ENCODE results near the gene MVB12B. TPM values are rescaled to one million over a fixed set of nuclear protein-coding genes. Genes with fewer than 3 reads are reported as not detected.

Gene MVB12B
- total and polyA plus RNA-seq, 2 of the 8 experiments (the other 6 are each of a cell fraction or from before 2014, with no cell fraction given), result 2.6 to 5.0 TPM

DNA sequence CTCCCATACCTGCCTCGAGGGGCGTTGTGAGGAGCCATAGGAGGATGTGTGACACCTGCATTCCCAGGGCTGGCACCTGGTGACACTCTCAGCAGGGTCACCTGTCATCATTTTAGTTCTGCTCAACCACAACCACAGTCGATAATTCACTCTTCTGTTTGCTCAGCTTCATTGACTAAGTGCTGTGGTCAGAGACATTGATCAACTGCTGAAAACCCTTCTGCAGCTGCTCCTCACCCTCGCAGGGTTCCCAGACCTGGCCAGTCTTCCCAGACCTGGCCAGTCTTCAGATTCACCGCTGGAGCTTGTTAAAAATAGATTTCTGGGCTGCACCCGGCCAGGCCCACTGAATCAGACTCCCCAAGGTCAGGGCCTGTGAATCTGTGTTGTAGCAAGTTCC lies 92.8 kb downstream of the MVB12B start:
- Histone ChIP-seq H3K27ac (ENCODE audit: low read depth, low read length) (no peak overlapping the region), H3K4me2 (ENCODE audit: insufficient read depth in 1 of 2, low read depth in 2 of 2, low read length in 2 of 2) (no peak overlapping the region), H2AFZ (ENCODE audit: low read length) (no peak overlapping the region), H3K79me2 (ENCODE audit: control insufficient read depth in 1 of 2, insufficient read depth in 2 of 2, low read length in 2 of 2) (no peaks in the 10 kb centered on the region), H4K91ac (replicated peaks; ENCODE audit: insufficient read length, low read length) (no peak overlapping the region), H2BK12ac (ENCODE audit: low read depth, low read length) (no peak overlapping the region), H4K8ac (ENCODE audit: extremely low read depth, insufficient read depth, low read length) (no peak overlapping the region), H3K9ac (replicated peaks in 1 of 4; ENCODE audit: extremely low read depth in 1 of 4, low read depth in 3 of 4, low read length in 3 of 4) (no peak overlapping the region), H3K4ac (replicated peaks; ENCODE audit: insufficient read length, low read depth, low read length) (no peak overlapping the region), H2BK20ac (ENCODE audit: low read length) (no peak overlapping the region), H2BK120ac (replicated peaks; ENCODE audit: low read depth, low read length) (no peak overlapping the region), H4K5ac (ENCODE audit: insufficient read length, low read depth, low read length) (no peak overlapping the region), H3K23ac (ENCODE audit: insufficient read length) (no peak overlapping the region), H2AK5ac (ENCODE audit: low read depth, low read length) (no peak overlapping the region), H3K4me1 (replicated peaks in 1 of 4; ENCODE audit: control insufficient read depth in 3 of 4, insufficient read depth in 4 of 4, low read length in 3 of 4) (peaks cover 11 to 16% (median 14%) of the 10 kb centered on the region in 4 experiments), H3K27me3 (replicated peaks in 1 of 4; ENCODE audit: control insufficient read depth in 3 of 4, extremely low read depth in 1 of 4, insufficient read depth in 3 of 4, low read length in 3 of 4) (no peaks in the 10 kb centered on the region; a peak in 2 of 7 replicates), H3K23me2 (ENCODE audit: low read depth, low read length) (no peaks in the 10 kb centered on the region), H3K4me3 (ENCODE audit: extremely low read depth in 1 of 4, insufficient read depth in 2 of 4, low read depth in 3 of 4, low read length in 4 of 4) (no peak overlapping the region), H3K36me3 (ENCODE audit: control insufficient read depth in 2 of 4, insufficient read depth in 4 of 4, low read length in 3 of 4) (no peaks in the 10 kb centered on the region), H3K79me1 (ENCODE audit: low read depth, low read length) (no peaks in the 10 kb centered on the region), H3K56ac (replicated peaks; ENCODE audit: insufficient read length, low read depth, low read length) (no peak overlapping the region), H4K20me1 (replicated peaks in 1 of 2; ENCODE audit: control insufficient read depth in 1 of 2, insufficient read depth in 2 of 2, low read length in 2 of 2) (no peaks in the 10 kb centered on the region), H3K9me3 (ENCODE audit: insufficient read depth in 2 of 2, low read depth in 1 of 2, low read length in 1 of 2) (no peaks in the 10 kb centered on the region), H3K18ac (ENCODE audit: extremely low read depth, low read length) (no peak overlapping the region), H2BK15ac (ENCODE audit: low read length) (no peak overlapping the region), H2BK5ac (ENCODE audit: low read depth, low read length) (no peak overlapping the region), H3K14ac (ENCODE audit: insufficient read length) (no peak overlapping the region)
- TF ChIP-seq MAX (IDR thresholded peaks at IDR 0.05) (no peak), YY1 (IDR thresholded peaks at IDR 0.05; ENCODE audit: low read depth, low read length) (no peak), PHF8 (conservative IDR thresholded peaks at IDR 0.05; ENCODE audit: low read depth, low read length) (no peak), POU5F1 (IDR thresholded peaks at IDR 0.05; ENCODE audit: low read depth, low read length) (no peak)
- WGBS, 2 experiments (ENCODE audit: extremely low coverage in 1 of 2, insufficient coverage in 1 of 2, insufficient read length in 1 of 2, insufficient replicate concordance in 2 of 2, low coverage in 1 of 2, low lambda C conversion rate in 2 of 2, missing lambda C conversion rate in 1 of 2), result 88% methylated on average over 6 of the region's 6 CpGs; no CpG with 5 or more reads in 1 of the 2 experiments
- POLR2A ChIA-PET (ENCODE audit: partially characterized antibody), result interaction anchor here (1.4 kb wide), 1 partner anchor 8 kb away, joined by 4 read pairs; no protein-coding TSS in a partner anchor
- FAIRE-seq (no peak), DNase-seq (ENCODE audit: low read depth in 1 of 2, low spot score in 2 of 2) (no peak)
- CTCF ChIA-PET (ENCODE audit: partially characterized antibody), result interaction anchor here (1.2 to 4.1 kb wide), 4 partner anchors 15 to 71 kb away, joined by 3 to 21 read pairs (median 6); no protein-coding TSS in a partner anchor
